HFFc6 (cell line): ENCODE measurements around the gene LITAFD. TPM values are rescaled to one million over a fixed set of nuclear protein-coding genes. Genes with fewer than 3 reads are reported as not detected.
"Not testable (repeated sequence)": the region's sequence is repeated elsewhere in the genome, so short reads cannot be mapped to it uniquely, and the experiment has no call there.

Experiments used
- DNase-seq: peaks from one replicate; pipeline ENCODE4 v3.0.0-alpha.2; 2018
- H3K27ac Mint-ChIP-seq: 2 replicates; pipeline ENCODE4 v1.8.0; 2020; ENCODE audit warnings: mild to moderate bottlenecking, mixed read lengths
- H3K27me3 Mint-ChIP-seq: 2 replicates; pipeline ENCODE4 v1.8.0; 2021; ENCODE audit warnings: mild to moderate bottlenecking, moderate library complexity, mixed read lengths; ENCODE audit not compliant: insufficient read depth
- H3K36me3 Mint-ChIP-seq: 2 replicates; pipeline ENCODE4 v1.8.0; 2021; ENCODE audit warnings: low read depth, mixed read lengths
- H3K4me1 Mint-ChIP-seq: 2 replicates; pipeline ENCODE4 v1.8.0; 2020; ENCODE audit warnings: low read depth, mixed read lengths
- H3K4me3 Mint-ChIP-seq: 2 replicates; pipeline ENCODE4 v1.8.0; 2020; ENCODE audit warnings: mild to moderate bottlenecking, moderate library complexity, mixed read lengths
- H3K9me3 Mint-ChIP-seq: 2 replicates; pipeline ENCODE4 v1.8.0; 2020; ENCODE audit warnings: mild to moderate bottlenecking, mixed read lengths
- total RNA-seq, 6 experiments: library from RNA; stranded (reverse); fragmentation: NEBNext Ultra II Directional; extraction: Animal tissue kit (Norgen Biotek cat#: 25700); gene quantifications; 2 replicates in 1 of 6; 3 replicates in 5 of 6; pipeline ENCODE4 v1.2.3, GENCODE V29; 2021
- TF ChIP-seq, protein P1 (sequence below): fragments of 200-600 bp; sonication (generic); IDR thresholded peaks from 2 replicates; pipeline ENCODE4 v1.5.0; 2021; ENCODE audit warnings: antibody characterized with exemption, mild to moderate bottlenecking

The LITAFD gene
- total RNA-seq, 6 experiments from 2014 or later = not detected

DNA sequence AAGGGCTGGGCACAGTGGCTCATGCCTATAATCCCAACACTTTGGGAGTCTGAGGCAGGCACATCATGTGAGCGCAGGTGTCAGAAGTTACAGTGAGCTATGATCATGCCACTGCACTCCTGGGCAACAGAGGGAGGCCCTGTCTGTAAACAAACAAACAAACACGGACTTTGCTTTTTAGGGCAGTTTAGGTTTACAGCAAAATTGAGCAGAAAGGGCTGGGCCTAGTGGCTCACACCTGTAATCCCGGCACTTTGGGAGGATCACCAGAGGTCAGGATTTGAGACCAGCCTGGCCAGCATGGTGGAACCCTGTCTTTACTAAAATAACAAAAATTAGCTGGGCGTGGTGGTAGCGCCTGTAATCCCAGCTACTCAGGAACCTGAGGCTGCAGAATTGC, 10.1 kb upstream of the LITAFD start:
- Mint-ChIP-seq H3K27ac (no peak overlapping the region), H3K4me3 (no peak overlapping the region), H3K27me3 (peaks cover 3% of the 10 kb centered on the region; the same call in 1 of the 2 replicates), H3K4me1 (peaks cover 23% of the 10 kb centered on the region), H3K36me3 (no peaks in the 10 kb centered on the region), H3K9me3 (no peaks in the 10 kb centered on the region)
- no peak for DNase-seq
- TF ChIP-seq, protein P1, sequence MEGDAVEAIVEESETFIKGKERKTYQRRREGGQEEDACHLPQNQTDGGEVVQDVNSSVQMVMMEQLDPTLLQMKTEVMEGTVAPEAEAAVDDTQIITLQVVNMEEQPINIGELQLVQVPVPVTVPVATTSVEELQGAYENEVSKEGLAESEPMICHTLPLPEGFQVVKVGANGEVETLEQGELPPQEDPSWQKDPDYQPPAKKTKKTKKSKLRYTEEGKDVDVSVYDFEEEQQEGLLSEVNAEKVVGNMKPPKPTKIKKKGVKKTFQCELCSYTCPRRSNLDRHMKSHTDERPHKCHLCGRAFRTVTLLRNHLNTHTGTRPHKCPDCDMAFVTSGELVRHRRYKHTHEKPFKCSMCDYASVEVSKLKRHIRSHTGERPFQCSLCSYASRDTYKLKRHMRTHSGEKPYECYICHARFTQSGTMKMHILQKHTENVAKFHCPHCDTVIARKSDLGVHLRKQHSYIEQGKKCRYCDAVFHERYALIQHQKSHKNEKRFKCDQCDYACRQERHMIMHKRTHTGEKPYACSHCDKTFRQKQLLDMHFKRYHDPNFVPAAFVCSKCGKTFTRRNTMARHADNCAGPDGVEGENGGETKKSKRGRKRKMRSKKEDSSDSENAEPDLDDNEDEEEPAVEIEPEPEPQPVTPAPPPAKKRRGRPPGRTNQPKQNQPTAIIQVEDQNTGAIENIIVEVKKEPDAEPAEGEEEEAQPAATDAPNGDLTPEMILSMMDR = no peak

DNA sequence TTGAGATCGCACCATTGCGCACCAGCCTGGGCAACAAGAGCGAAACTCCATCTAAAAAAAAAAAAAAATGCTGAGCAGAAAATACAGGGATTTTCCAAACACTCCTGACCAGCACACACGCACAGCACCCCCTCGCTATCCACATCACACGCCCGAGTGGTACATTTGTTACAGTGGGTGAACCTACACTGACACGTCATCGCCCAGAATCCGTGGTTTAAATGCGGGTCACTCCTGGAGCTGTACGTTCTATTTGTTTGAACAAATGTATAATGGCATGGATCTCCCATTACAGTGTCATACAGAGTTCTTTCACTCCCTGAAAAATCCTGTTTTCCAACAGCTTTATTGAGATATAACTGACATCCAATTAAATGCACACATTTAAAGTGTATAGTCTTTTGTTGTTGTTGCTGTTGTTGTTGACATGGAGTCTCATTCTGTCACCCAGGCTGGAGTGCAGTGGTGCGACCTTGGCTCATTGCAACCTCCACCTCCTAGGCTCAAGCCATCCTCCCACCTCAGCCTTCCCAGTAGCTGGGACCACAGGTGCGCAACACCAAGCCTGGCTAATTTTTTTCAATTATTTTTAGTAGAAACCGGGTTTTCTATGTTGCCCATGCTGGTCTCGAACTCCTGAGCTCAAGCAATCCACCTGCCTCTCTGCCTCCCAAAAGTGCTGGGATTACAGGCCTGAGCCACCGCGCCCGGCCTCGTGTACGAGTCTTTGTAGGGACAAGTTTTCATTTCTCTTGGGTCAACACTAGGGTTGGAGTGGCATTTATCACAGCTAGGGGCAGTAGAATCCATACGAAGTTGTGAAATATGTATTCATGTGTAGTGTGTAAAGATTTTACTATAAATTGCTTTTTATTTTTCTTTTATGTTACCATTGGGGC, 8.9 kb upstream of the LITAFD start:
- no peaks in the 10 kb centered on the region for H3K36me3 Mint-ChIP-seq
- peaks cover 1% of the 10 kb centered on the region; the same call in 1 of the 2 replicates for H3K27me3 Mint-ChIP-seq
- no peak for DNase-seq
- H3K9me3 Mint-ChIP-seq = no peaks in the 10 kb centered on the region
- no peak overlapping the region for H3K27ac Mint-ChIP-seq
- TF ChIP-seq, protein P1 = peak; percentile 56
- no peak overlapping the region for H3K4me3 Mint-ChIP-seq
- H3K4me1 Mint-ChIP-seq = peaks cover 28% of the 10 kb centered on the region

DNA sequence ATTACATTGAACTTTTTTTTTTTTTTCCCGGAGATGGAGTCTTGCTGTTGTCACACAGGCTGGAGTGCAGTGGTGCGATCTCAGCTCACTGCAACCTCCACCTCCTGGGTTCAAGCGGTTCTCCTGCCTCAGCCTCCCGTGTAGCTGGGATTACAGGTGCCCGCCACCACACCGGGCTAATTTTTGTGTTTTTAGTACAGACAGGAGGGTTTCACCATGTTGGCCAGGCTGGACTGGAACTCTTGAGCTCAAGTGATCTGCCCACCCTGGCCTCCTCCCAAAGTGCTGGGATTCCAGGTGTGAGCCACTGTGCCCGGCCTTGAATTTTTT, 8.3 kb upstream of the LITAFD start:
- H3K9me3 Mint-ChIP-seq, H3K4me3 Mint-ChIP-seq, H3K27me3 Mint-ChIP-seq, DNase-seq, H3K36me3 Mint-ChIP-seq, H3K27ac Mint-ChIP-seq: not testable (repeated sequence)
- peaks cover 35% of the 10 kb centered on the region for H3K4me1 Mint-ChIP-seq

DNA sequence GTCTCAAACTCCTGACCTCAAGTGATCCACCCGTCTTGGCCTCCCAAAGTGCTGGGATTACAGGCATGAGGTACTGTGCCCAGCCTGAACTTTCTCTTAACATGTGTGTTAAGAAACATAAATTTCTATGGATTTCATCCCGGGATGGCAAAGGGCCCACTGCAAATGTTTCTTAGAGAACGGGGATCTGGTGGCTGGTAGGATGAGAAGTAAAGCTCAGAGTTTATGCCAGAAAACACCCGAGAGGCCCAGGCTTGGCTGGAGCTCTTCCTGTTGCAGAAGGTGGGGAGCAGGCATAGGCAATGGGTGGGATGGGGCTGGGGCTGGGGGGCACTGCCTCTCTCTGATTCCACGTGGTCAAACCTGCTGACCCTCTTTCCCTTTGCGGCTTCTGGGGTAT, 7.8 kb upstream of the LITAFD start:
- Mint-ChIP-seq H3K9me3 (no peaks in the 10 kb centered on the region), H3K27ac (no peak overlapping the region), H3K27me3 (no peaks in the 10 kb centered on the region; the same call in 1 of the 2 replicates), H3K4me1 (peaks cover 35% of the 10 kb centered on the region), H3K4me3 (no peak overlapping the region), H3K36me3 (no peaks in the 10 kb centered on the region)
- TF ChIP-seq, protein P1 = no peak
- no peak for DNase-seq

DNA sequence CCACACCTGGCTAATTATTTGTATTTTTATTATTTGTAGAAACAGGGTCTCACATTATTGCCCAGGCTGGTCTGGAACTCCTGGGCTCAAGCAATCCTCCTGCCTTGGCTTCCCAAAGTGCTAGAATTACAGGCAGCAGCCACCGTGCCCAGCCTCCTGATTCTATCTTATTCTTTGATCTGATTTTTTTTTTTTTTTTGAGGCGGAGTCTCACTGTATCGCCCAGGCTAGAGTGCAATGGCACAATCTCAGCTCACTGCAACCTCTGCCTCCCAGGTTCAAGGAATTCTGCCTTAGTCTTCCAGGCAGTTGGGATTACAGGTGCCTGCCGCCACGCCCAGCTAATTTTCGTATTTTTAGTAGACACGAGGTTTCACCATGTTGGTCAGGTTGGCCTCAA, 6.8 kb upstream of the LITAFD start:
- H3K27me3 Mint-ChIP-seq, DNase-seq, H3K4me3 Mint-ChIP-seq, H3K27ac Mint-ChIP-seq, H3K36me3 Mint-ChIP-seq, H3K9me3 Mint-ChIP-seq: not testable (repeated sequence)
- H3K4me1 Mint-ChIP-seq = peaks cover 39% of the 10 kb centered on the region

DNA sequence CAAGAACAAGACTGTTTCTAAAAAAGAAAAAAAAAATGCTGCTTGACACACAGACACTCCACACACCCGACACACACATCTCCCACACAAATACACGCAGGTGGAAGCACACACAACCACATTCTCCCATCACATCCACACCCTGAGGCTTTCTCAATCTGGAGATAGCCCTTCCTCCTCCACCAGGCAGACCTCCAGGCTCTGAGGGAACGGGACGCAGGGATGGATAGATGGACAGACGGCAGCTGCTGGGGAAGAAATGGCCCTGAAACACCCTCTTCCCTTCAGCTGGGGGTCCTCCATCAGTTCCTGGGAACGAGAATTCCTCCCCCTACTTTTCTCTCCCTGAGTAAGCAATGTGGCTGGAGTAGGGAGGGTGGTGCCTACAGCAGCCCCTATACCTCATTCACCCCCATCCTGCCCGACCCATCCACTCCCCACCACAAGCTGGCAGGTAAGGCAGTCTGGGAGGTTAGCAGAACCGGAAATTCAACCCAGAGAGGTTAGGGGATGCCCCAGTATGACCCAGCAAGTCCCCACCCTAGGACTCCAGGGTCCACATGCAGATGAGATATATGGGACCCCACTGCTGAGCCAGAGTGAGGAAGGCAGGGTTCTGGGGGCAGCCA, 4.1 kb upstream of the LITAFD start:
- no peaks in the 10 kb centered on the region for H3K9me3 Mint-ChIP-seq
- H3K27me3 Mint-ChIP-seq = no peaks in the 10 kb centered on the region
- no peaks in the 10 kb centered on the region for H3K36me3 Mint-ChIP-seq
- peak overlapping the region; percentile 25; the same call in 1 of the 2 replicates for H3K4me3 Mint-ChIP-seq
- TF ChIP-seq, protein P1 = no peak
- DNase-seq = no peak
- H3K4me1 Mint-ChIP-seq = peaks cover 29% of the 10 kb centered on the region
- H3K27ac Mint-ChIP-seq = peak overlapping the region; percentile 64
